IPS DF 19.7 (cell line): ENCODE data around the gene CNTNAP3B.
"Not testable (repeated sequence)": the region's sequence is repeated elsewhere in the genome, so short reads cannot be mapped to it uniquely, and the experiment has no call there.

Source experiments
- DNase-seq: peaks from one replicate; pipeline ENCODE4 v3.0.0-alpha.2; 2013; ENCODE audit warnings: low read depth, low spot score

CNTNAP3B gene

GRCh38 chr9:42129073-42129729 lies at the start of gene CNTNAP3B:
Gene CNTNAP3B (minus strand): TSS chr9:42129426. CDS start chr9:42129094, 332 bp downstream.
- not testable (repeated sequence) for DNase-seq

- not testable (repeated sequence) for DNase-seq
Measured at GRCh38 chr9:42160299-42160698, 31.1 kb upstream of the CNTNAP3B start.

GRCh38 chr9:42127056-42127841 lies 2.0 kb downstream of the CNTNAP3B start:
- DNase-seq, result not testable (repeated sequence)

GRCh38 chr9:42121007-42121406 lies 8.2 kb downstream of the CNTNAP3B start:
- peak; percentile 23 for DNase-seq

GRCh38 chr9:42095929-42096328 lies 33.3 kb downstream of the CNTNAP3B start:
- not testable (repeated sequence) for DNase-seq

GRCh38 chr9:42084559-42084952 lies 44.7 kb downstream of the CNTNAP3B start:
- DNase-seq, result not testable (repeated sequence)

- DNase-seq, result not testable (repeated sequence)
Measured at GRCh38 chr9:42083877-42084558, 45.2 kb downstream of the CNTNAP3B start.

GRCh38 chr9:42080376-42080775 lies 48.9 kb downstream of the CNTNAP3B start:
- DNase-seq, result not testable (repeated sequence)

GRCh38 chr9:42074868-42075267 lies 54.4 kb downstream of the CNTNAP3B start:
- DNase-seq, result not testable (repeated sequence)

GRCh38 chr9:42071026-42071425 lies 58.2 kb downstream of the CNTNAP3B start:
- not testable (repeated sequence) for DNase-seq

GRCh38 chr9:42070035-42070799 lies 59.0 kb downstream of the CNTNAP3B start:
- not testable (repeated sequence) for DNase-seq

GRCh38 chr9:42053874-42054273 lies 75.4 kb downstream of the CNTNAP3B start:
- not testable (repeated sequence) for DNase-seq

GRCh38 chr9:42050701-42051100 lies 78.5 kb downstream of the CNTNAP3B start:
- DNase-seq, result not testable (repeated sequence)

- DNase-seq, result not testable (repeated sequence)
Measured at GRCh38 chr9:42044422-42045010, 84.7 kb downstream of the CNTNAP3B start.

- not testable (repeated sequence) for DNase-seq
Measured at GRCh38 chr9:42033541-42033940, 95.7 kb downstream of the CNTNAP3B start.

GRCh38 chr9:42020639-42021038 lies 108.6 kb downstream of the CNTNAP3B start:
- not testable (repeated sequence) for DNase-seq

- not testable (repeated sequence) for DNase-seq
Measured at GRCh38 chr9:42018220-42018922, 110.9 kb downstream of the CNTNAP3B start.

- DNase-seq, result not testable (repeated sequence)
Measured at GRCh38 chr9:42014317-42014716, 114.9 kb downstream of the CNTNAP3B start.

GRCh38 chr9:41991607-41992006 lies 137.6 kb downstream of the CNTNAP3B start:
- not testable (repeated sequence) for DNase-seq

- DNase-seq, result not testable (repeated sequence)
Measured at GRCh38 chr9:41980271-41980670, 149.0 kb downstream of the CNTNAP3B start.
